B cell (primary cell): ENCODE results near the gene IGSF9. TPM values are rescaled to one million over a fixed set of nuclear protein-coding genes. Genes with fewer than 3 reads are reported as not detected.

Experiments used
- ATAC-seq: fragments of 200-7000 bp; cut with Tn5 transposase; one replicate; pipeline ENCODE4 v1.10.0; 2021; ENCODE audit warnings: low read depth, mild to moderate bottlenecking, moderate number of reproducible peaks, moderate library complexity
- CTCF ChIA-PET: fragments of 350-600 bp; sonication (Branson Sonifier 250); formaldehyde crosslinking; loops from one replicate; lab custom pipeline; 2021; ENCODE audit warnings: antibody characterized with exemption, inconsistent platforms; lab: Charles Lee
- POLR2A ChIA-PET: fragments of 350-600 bp; sonication (Branson Sonifier 250); formaldehyde crosslinking; loops from one replicate; lab custom pipeline; 2021; ENCODE audit warnings: antibody characterized with exemption; lab: Charles Lee
- DNase-seq: peaks from one replicate; pipeline ENCODE4 v3.0.0; 2013
- H2AFZ ChIP-seq: 2 replicates; pipeline ENCODE4 v1.6.1; 2012; ENCODE audit warnings: mild to moderate bottlenecking, low read depth, low read length; ENCODE audit not compliant: insufficient read depth, poor library complexity, severe bottlenecking
- H3K27ac ChIP-seq, 2 donors: 1 replicate in 1 of 2; 2 replicates in 1 of 2; pipeline ENCODE4 v1.5.1; 2012 to 2013; ENCODE audit warnings: low read length in 2 of 2, mild to moderate bottlenecking in 2 of 2, moderate library complexity in 1 of 2
- H3K27me3 ChIP-seq, 4 experiments: fragments of 200-600 bp in 1 of 4; sonication (generic) in 1 of 4; replicated peaks in 1 of 4; 1 replicate in 2 of 4; 2 replicates in 2 of 4; pipeline versions ENCODE4 v1.6.1 to v1.7.0; 2013 to 2016; ENCODE audit warnings: low read length in 3 of 4, mild to moderate bottlenecking in 2 of 4, mixed read lengths in 1 of 4, moderate library complexity in 1 of 4; ENCODE audit not compliant: insufficient read depth in 4 of 4, control insufficient read depth in 3 of 4; ENCODE audit errors: control extremely low read depth in 1 of 4
- H3K36me3 ChIP-seq, 2 experiments: replicated peaks in 1 of 2; 1 replicate in 1 of 2; 2 replicates in 1 of 2; pipeline versions ENCODE4 v1.6.1 to v1.7.1; 2013; ENCODE audit warnings: low read length in 1 of 2; ENCODE audit not compliant: insufficient read depth in 2 of 2, control insufficient read depth in 1 of 2; ENCODE audit errors: control extremely low read depth in 1 of 2, extremely low read depth in 1 of 2
- H3K4me1 ChIP-seq, 2 donors: fragments of 200-600 bp in 1 of 2; sonication (generic) in 1 of 2; 1 replicate in 1 of 2; 2 replicates in 1 of 2; pipeline versions ENCODE4 v1.5.1 to v1.6.1; 2013 to 2017; ENCODE audit warnings: low read length in 2 of 2; ENCODE audit not compliant: control insufficient read depth in 2 of 2, insufficient read depth in 2 of 2
- H3K4me2 ChIP-seq: replicated peaks from 2 replicates; pipeline ENCODE3; 2012; ENCODE audit warnings: mild to moderate bottlenecking, low read depth, low read length; ENCODE audit not compliant: poor library complexity, severe bottlenecking
- H3K4me3 ChIP-seq, 5 experiments: fragments of 200-600 bp in 1 of 5; sonication (generic) in 1 of 5; 1 replicate in 3 of 5; 2 replicates in 2 of 5; pipeline versions ENCODE4 v1.5.1 to v1.7.0; 2011 to 2016; ENCODE audit warnings: low read length in 4 of 5, mild to moderate bottlenecking in 4 of 5, low read depth in 2 of 5, control low read depth in 1 of 5, moderate library complexity in 1 of 5; ENCODE audit not compliant: insufficient read depth in 1 of 5; ENCODE audit errors: control extremely low read depth in 1 of 5, extremely low read depth in 1 of 5
- H3K79me2 ChIP-seq: fragments of 200-600 bp; sonication (generic); one replicate; pipeline ENCODE4 v1.6.0; 2016; ENCODE audit warnings: low read length; ENCODE audit not compliant: control insufficient read depth, insufficient read depth
- H3K9ac ChIP-seq: fragments of 200-600 bp; sonication (generic); 2 replicates; pipeline ENCODE4 v1.6.1; 2017; ENCODE audit warnings: mild to moderate bottlenecking, low read length, moderate library complexity
- H3K9me3 ChIP-seq, 3 donors: one replicate each; pipeline versions ENCODE4 v1.6.1 to v1.7.1; 2013; ENCODE audit warnings: low read length in 2 of 3; ENCODE audit not compliant: control insufficient read depth in 2 of 3, insufficient read depth in 1 of 3; ENCODE audit errors: control extremely low read depth in 1 of 3
- H4K20me1 ChIP-seq: 2 replicates; pipeline ENCODE4 v1.6.0; 2012; ENCODE audit warnings: mild to moderate bottlenecking, low read length; ENCODE audit not compliant: insufficient read depth, control insufficient read depth, poor library complexity, severe bottlenecking
- H3K27ac Mint-ChIP-seq: one replicate; pipeline ENCODE4 v1.8.0; 2021; ENCODE audit warnings: mixed read lengths
- H3K27me3 Mint-ChIP-seq: one replicate; pipeline ENCODE4 v1.8.0; 2021; ENCODE audit warnings: mixed read lengths
- H3K4me1 Mint-ChIP-seq: one replicate; pipeline ENCODE4 v1.8.0; 2021; ENCODE audit warnings: mixed read lengths
- H3K4me3 Mint-ChIP-seq: one replicate; pipeline ENCODE4 v1.8.0; 2021; ENCODE audit warnings: mixed read lengths
- H3K9me3 Mint-ChIP-seq: one replicate; pipeline ENCODE4 v1.8.0; 2022; ENCODE audit warnings: mixed read lengths; ENCODE audit not compliant: insufficient read depth
- CTCF ChIP-seq: fragments of 200-600 bp; IDR thresholded peaks from one replicate; pipeline ENCODE4 v1.8.0; 2022; ENCODE audit warnings: antibody characterized with exemption, mild to moderate bottlenecking
- EZH2 ChIP-seq: IDR thresholded peaks from 2 replicates; pipeline ENCODE4 v1.6.1; 2012; ENCODE audit warnings: borderline replicate concordance, low read depth, mild to moderate bottlenecking, moderate library complexity, low read length; ENCODE audit not compliant: insufficient read depth, poor library complexity, severe bottlenecking
- WGBS: methylation state at CpG from one replicate; pipeline ENCODE4 v1.1.5; 2013; ENCODE audit warnings: missing lambda C conversion rate; ENCODE audit not compliant: insufficient coverage; 5-methylcytosine and 5-hydroxymethylcytosine counted together
- intact Hi-C: fragments of 100-400 bp; cut with micrococcal nuclease; formaldehyde crosslinking; loops from one replicate; pipeline ENCODE4 v1.10.0; 2022
- polyA plus RNA-seq: library from polyadenylated mRNA; depleted of rRNA; stranded (reverse); fragments of >200 nt; gene quantifications from 2 replicates; pipeline ENCODE4 v1.2.3, GENCODE V29; 2012
- total RNA-seq, 2 donors: library from RNA; stranded (reverse); fragments of 120-200 nt in 1 of 2; gene quantifications; 1 replicate in 1 of 2; 2 replicates in 1 of 2; pipeline versions ENCODE4 v1.2.3 to v1.2.4, GENCODE V29; 2013 to 2022

The IGSF9 gene
- total and polyA plus RNA-seq, 2 donors (not counting 1 experiment from before 2014, with no cell fraction given), result 0.36 to 0.37 TPM

- H3K27ac ChIP-seq, result no peak overlapping the region
- no peak overlapping the region for H2AFZ ChIP-seq
- no peak overlapping the region for H3K4me3 Mint-ChIP-seq
- ChIA-PET CTCF (interaction anchor here (0.5 kb wide), 1 partner anchor 68 kb away, joined by 3 read pairs; no protein-coding TSS in a partner anchor), POLR2A (no interaction called here)
- no peaks in the 10 kb centered on the region for H3K79me2 ChIP-seq
- no peak overlapping the region for H3K4me2 ChIP-seq
- H3K9ac ChIP-seq, result no peak overlapping the region
- peaks cover 0 to 23% (median 7%) of the 10 kb centered on the region in 4 experiments for H3K27me3 ChIP-seq
- H3K4me1 ChIP-seq, result no peaks in the 10 kb centered on the region
- DNase-seq (no peak), ATAC-seq (no peak)
- H3K27me3 Mint-ChIP-seq, result peaks cover 51% of the 10 kb centered on the region
- no peak overlapping the region for H3K27ac Mint-ChIP-seq
- H3K9me3 Mint-ChIP-seq, result no peaks in the 10 kb centered on the region
- H3K4me3 ChIP-seq, result no peak overlapping the region
- 95% methylated on average over 5 of the region's 6 CpGs for WGBS
- H3K36me3 ChIP-seq, result no peaks in the 10 kb centered on the region
- intact Hi-C loops, result no loop called here
- no peaks in the 10 kb centered on the region for H4K20me1 ChIP-seq
- no peak for TF ChIP-seq EZH2
- no peak for TF ChIP-seq CTCF
- H3K9me3 ChIP-seq, result peaks cover 0 to 3% (median 0%) of the 10 kb centered on the region in 3 donors
- H3K4me1 Mint-ChIP-seq, result no peaks in the 10 kb centered on the region
These were observed 36.1 kb upstream of the IGSF9 start for GRCh38 chr1:159981351-159982055.

- DNase-seq, result no peak
- WGBS, result 98% methylated on average over 5 of the region's 7 CpGs
These were observed 35.4 kb upstream of the IGSF9 start for GRCh38 chr1:159980786-159981185.

More at GRCh38 chr1:159980786-159981185, 35.4 kb upstream of the IGSF9 start:
- H3K9ac ChIP-seq, result no peak overlapping the region
- no peak overlapping the region for H3K4me3 ChIP-seq
- H3K36me3 ChIP-seq, result no peaks in the 10 kb centered on the region
- peaks cover 0 to 23% (median 7%) of the 10 kb centered on the region in 4 experiments for H3K27me3 ChIP-seq
- no peak overlapping the region for H3K4me3 Mint-ChIP-seq
- ChIA-PET CTCF (no interaction called here), POLR2A (no interaction called here)
- ATAC-seq, result no peak
- peaks cover 0 to 3% (median 0%) of the 10 kb centered on the region in 3 donors for H3K9me3 ChIP-seq
- no peaks in the 10 kb centered on the region for H3K4me1 ChIP-seq
- H3K4me1 Mint-ChIP-seq, result no peaks in the 10 kb centered on the region
- no peak overlapping the region for H3K27ac Mint-ChIP-seq
- no peak for TF ChIP-seq EZH2
- no peak for TF ChIP-seq CTCF
- H3K27me3 Mint-ChIP-seq, result peaks cover 47% of the 10 kb centered on the region
- no peak overlapping the region for H2AFZ ChIP-seq
- H3K79me2 ChIP-seq, result no peaks in the 10 kb centered on the region
- H4K20me1 ChIP-seq, result no peaks in the 10 kb centered on the region
- intact Hi-C loops, result no loop called here
- no peak overlapping the region for H3K4me2 ChIP-seq
- H3K9me3 Mint-ChIP-seq, result no peaks in the 10 kb centered on the region
- no peak overlapping the region for H3K27ac ChIP-seq
